ENCODE data around the gene TRMT10B. TPM values are rescaled to one million over a fixed set of nuclear protein-coding genes. Genes with fewer than 3 reads are reported as not detected.

The TRMT10B gene
- total and polyA plus RNA-seq, 12 donors, result 2.6 to 6.5 (median 3.6) TPM

DNA sequence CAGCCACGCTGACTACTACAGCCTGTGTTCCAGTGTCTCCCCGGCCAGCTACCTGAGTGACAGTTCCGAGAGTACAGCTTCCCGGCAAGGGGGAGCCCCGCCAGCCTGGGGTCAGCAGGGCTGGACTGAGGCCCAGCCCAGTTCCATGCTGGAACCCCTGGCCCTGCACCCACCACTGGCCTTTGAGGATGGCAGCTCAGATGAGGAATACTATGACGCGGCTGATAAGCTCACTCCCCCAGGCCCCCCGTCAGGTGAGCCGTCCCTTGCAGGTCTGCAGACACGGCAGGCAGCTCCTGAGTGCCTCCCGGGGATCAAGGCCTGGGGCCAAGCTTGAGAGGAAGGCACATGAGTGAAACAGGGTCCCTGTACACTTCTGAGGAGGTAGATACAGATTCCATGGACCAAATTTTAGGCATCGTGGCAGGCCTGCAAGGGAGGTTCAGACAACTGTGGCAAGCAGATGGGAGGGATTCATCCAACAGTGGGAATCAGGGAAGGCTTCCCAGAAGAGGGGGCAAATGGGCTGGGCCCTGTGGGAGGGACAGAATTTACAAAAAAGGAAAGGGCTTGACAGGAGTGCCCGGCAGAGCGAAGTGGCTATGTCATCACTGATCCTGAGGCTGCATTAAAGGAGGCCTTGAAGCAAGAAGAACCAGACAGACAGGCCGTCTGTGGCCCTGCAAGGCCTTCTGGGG is 12.8 kb upstream of the TRMT10B start:
- Histone ChIP-seq H3K36me3 (no peaks in the 10 kb centered on the region), H3K4me1 (no peaks in the 10 kb centered on the region), H3K27me3 (no peaks in the 10 kb centered on the region), H3K4me3 (no peak overlapping the region), H3K9me3 (no peaks in the 10 kb centered on the region), H3K27ac (no peak overlapping the region)
- intact Hi-C loops (cut with DNase I), result loop anchor here in 6 of 10 donors (10.0 kb wide), 4 partner anchors 156 to 664 kb away; partner anchors contain the start of gene ALDH1B1 (in 1 of the 6)
- no peak for ATAC-seq
- no peak for DNase-seq
- TF ChIP-seq, protein P1, sequence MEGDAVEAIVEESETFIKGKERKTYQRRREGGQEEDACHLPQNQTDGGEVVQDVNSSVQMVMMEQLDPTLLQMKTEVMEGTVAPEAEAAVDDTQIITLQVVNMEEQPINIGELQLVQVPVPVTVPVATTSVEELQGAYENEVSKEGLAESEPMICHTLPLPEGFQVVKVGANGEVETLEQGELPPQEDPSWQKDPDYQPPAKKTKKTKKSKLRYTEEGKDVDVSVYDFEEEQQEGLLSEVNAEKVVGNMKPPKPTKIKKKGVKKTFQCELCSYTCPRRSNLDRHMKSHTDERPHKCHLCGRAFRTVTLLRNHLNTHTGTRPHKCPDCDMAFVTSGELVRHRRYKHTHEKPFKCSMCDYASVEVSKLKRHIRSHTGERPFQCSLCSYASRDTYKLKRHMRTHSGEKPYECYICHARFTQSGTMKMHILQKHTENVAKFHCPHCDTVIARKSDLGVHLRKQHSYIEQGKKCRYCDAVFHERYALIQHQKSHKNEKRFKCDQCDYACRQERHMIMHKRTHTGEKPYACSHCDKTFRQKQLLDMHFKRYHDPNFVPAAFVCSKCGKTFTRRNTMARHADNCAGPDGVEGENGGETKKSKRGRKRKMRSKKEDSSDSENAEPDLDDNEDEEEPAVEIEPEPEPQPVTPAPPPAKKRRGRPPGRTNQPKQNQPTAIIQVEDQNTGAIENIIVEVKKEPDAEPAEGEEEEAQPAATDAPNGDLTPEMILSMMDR (IDR thresholded peaks at IDR 0.05), result no peak
- 70 to 73% methylated on average over 15 of the region's 15 CpGs for WGBS, 2 donors

DNA sequence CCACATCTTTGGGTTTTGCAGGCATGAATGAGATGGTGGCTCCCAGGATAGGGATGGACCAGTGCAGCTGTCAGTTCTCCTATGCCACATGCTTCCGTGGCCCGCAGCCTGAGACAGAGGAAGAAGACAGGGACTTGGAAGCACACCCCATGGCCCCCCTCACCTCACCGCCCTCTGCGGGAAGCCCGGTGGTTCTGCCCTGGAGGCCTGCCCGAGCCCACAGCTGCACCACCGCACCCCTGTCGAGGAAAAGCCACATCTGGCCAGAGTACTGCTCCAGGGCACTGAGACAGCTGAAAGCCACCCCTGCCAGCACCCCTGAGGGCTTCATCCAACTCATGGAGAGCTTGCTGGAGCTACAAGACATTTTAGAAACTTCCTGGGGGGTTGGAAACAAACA is 7.6 kb upstream of the TRMT10B start:
- Histone ChIP-seq H3K4me3 (no peak overlapping the region), H3K4me1 (no peaks in the 10 kb centered on the region), H3K27ac (no peak overlapping the region), H3K36me3 (no peaks in the 10 kb centered on the region), H3K9me3 (no peaks in the 10 kb centered on the region), H3K27me3 (no peaks in the 10 kb centered on the region)
- intact Hi-C loops (cut with DNase I), result loop anchor here in 6 of 10 donors (5.0 to 10.0 kb wide), 5 partner anchors 161 to 659 kb away; partner anchors contain the start of gene ALDH1B1 (in 1 of the 6)
- WGBS, 2 donors, result 77 to 87% methylated on average over 8 of the region's 8 CpGs
- DNase-seq (no peak), ATAC-seq (peak in 1 of 8 donors; percentile 16)
- TF ChIP-seq, protein P1 (IDR thresholded peaks at IDR 0.05), result no peak

DNA sequence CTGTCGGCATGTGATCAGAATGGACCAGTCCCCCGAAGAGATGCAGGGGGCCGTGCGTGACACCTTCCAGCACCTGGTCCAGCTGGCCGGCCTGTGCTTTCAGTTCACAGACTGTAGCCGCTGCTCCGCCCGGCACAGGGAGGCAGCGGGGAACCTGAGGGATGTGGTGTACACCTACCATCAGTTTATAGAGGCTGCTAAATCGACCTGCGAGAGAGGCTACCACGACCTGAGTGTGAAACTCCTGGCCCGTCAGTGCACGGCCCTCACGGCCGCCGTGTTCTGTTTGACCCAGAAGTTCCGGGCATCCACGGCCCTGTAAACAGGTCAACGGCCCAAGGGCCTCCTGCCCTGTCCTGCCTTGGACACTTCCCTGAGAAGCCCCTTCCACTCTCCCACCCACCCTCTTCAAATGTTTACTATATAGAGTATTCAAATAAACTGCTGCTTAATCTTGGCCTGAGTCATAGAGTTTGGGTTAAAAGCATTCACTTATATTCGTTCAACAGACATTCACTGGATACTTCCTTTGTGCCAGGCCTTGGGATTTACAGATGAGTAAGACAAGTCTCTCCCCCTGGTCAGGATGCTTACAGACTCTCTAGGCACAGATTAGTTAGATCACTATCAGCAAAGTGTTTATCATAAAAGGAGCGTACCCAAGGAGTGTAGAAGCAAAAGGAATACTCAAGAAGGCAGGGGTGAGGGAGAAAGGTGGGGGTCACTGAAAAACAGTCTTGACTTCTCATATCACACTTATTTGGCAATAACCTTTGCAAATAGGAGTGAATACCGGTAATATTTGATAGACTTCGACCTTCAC is 6.9 kb upstream of the TRMT10B start:
- DNase-seq, result no peak
- H3K4me3 ChIP-seq, result no peak overlapping the region
- H3K36me3 ChIP-seq, result no peaks in the 10 kb centered on the region
- ATAC-seq, result peak in 2 of 8 donors; percentile 15 to 59
- no peak overlapping the region for H3K27ac ChIP-seq
- WGBS, 2 donors, result 79 to 85% methylated on average over 24 of the region's 24 CpGs
- no peaks in the 10 kb centered on the region for H3K4me1 ChIP-seq
- intact Hi-C loops (cut with DNase I), result loop anchor here in 6 of 10 donors (5.0 to 10.0 kb wide), 5 partner anchors 162 to 658 kb away; partner anchors contain the start of gene ALDH1B1 (in 1 of the 6)
- no peaks in the 10 kb centered on the region for H3K9me3 ChIP-seq
- TF ChIP-seq, protein P1 (IDR thresholded peaks at IDR 0.05), result no peak
- no peaks in the 10 kb centered on the region for H3K27me3 ChIP-seq

DNA sequence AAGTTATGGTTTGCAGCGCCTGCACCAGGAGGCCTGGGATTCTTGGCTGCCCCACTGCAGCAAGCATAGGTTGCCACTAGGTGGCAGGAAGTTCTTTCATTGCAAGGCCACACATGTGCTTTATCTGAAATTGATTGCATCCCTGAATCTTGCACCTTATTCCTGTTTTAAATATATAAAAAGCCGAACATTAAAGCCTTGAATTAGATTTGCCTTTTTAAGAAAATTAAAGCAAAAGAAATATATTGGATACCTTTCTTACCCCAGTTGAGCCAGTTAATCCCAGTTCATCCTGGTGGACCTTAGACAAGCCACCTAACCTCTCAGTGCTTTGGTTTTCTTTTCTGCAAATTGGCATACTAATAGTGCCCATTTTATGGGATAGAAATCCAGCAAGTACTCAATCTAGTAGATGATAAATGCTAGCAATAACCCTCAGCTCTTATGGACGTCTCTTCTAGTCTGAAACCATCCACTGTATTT is 6.3 kb upstream of the TRMT10B start:
- Histone ChIP-seq H3K4me3 (no peak overlapping the region), H3K4me1 (no peaks in the 10 kb centered on the region), H3K27ac (no peak overlapping the region), H3K9me3 (no peaks in the 10 kb centered on the region), H3K27me3 (no peaks in the 10 kb centered on the region), H3K36me3 (no peaks in the 10 kb centered on the region)
- DNase-seq (peak; percentile 30 to 35), ATAC-seq (peak in 7 of 8 donors; percentile 47 to 82 (median 76))
- intact Hi-C loops (cut with DNase I), result loop anchor here in 6 of 10 donors (5.0 to 10.0 kb wide), 5 partner anchors 163 to 657 kb away; partner anchors contain the start of gene ALDH1B1 (in 1 of the 6)
- 32 to 38% methylated on average over 3 of the region's 3 CpGs for WGBS, 2 donors
- TF ChIP-seq, protein P1 (IDR thresholded peaks at IDR 0.05), result peak; percentile 58 to 91 (median 85)
